K562 (cell line): Measurements from ENCODE around the gene SF3B4. TPM values are rescaled to one million over a fixed set of nuclear protein-coding genes. Genes with fewer than 3 reads are reported as not detected.
A peak's percentile ranks its signal among the peaks of the same experiment; 100 is the strongest.

ENCODE experiments used
- CBX1 ChIP-seq: sonication (generic); IDR thresholded peaks from 2 replicates; pipeline ENCODE4 v1.6.1; 2016; ENCODE audit warnings: antibody characterized with exemption, low read depth, mild to moderate bottlenecking
- CBX8 ChIP-seq: fragments of 200-600 bp; sonication (generic); IDR thresholded peaks from 2 replicates; pipeline ENCODE4 v1.6.1; 2012; ENCODE audit warnings: borderline replicate concordance, mixed run types, low read depth, mild to moderate bottlenecking, moderate library complexity, mixed read lengths, low read length, control low read depth, inconsistent platforms; ENCODE audit not compliant: poor library complexity, severe bottlenecking; ENCODE audit errors: extremely low read depth
- CREM ChIP-seq: IDR thresholded peaks from 2 replicates; pipeline ENCODE4 v1.6.1; 2014; ENCODE audit warnings: antibody characterized with exemption, low read depth
- ETS2 ChIP-seq: IDR thresholded peaks from 2 replicates; pipeline ENCODE4 v1.6.1; 2016; ENCODE audit warnings: borderline replicate concordance, missing genetic modification characterization, mild to moderate bottlenecking, moderate library complexity, missing compliant biosample characterization; ENCODE audit not compliant: poor library complexity, severe bottlenecking
- ETV6 ChIP-seq, 3 experiments: fragments of 150-350 bp in 1 of 3; sonication (generic) in 1 of 3; formaldehyde crosslinking in 1 of 3; IDR thresholded peaks; 2 replicates each; pipeline versions ENCODE4 v1.6.1 to v1.8.0; 2014 to 2022; ENCODE audit warnings: borderline replicate concordance in 2 of 3, low read depth in 2 of 3, antibody characterized with exemption in 1 of 3, low read length in 1 of 3, mild to moderate bottlenecking in 1 of 3, missing genetic modification reagents in 1 of 3
- FOS ChIP-seq: IDR thresholded peaks from 3 replicates; pipeline ENCODE4 v1.6.1; 2011; ENCODE audit not compliant: insufficient read length; ENCODE audit errors: extremely low read depth
- HNRNPUL1 ChIP-seq: fragments of 200-400 bp; formaldehyde crosslinking; IDR thresholded peaks from 2 replicates; pipeline ENCODE4 v1.6.1; 2017; ENCODE audit warnings: low read length
- HOXB6 ChIP-seq: fragments of 250-450 bp; sonication (Bioruptor Pico); IDR thresholded peaks from 2 replicates; pipeline ENCODE4 v1.5.1; 2022; ENCODE audit warnings: mild to moderate bottlenecking, borderline replicate concordance
- MYBL2 ChIP-seq, 2 experiments: fragments of 450-650 bp in 1 of 2; sonication (generic) in 1 of 2; formaldehyde crosslinking in 1 of 2; IDR thresholded peaks; 2 replicates each; pipeline versions ENCODE4 v1.6.1 to v1.8.1; 2017 to 2022; ENCODE audit warnings: borderline replicate concordance in 1 of 2, inconsistent platforms in 1 of 2, low read depth in 1 of 2, mild to moderate bottlenecking in 1 of 2, missing genetic modification reagents in 1 of 2, moderate library complexity in 1 of 2
- PHTF2 ChIP-seq: fragments of 250-450 bp; sonication (Bioruptor Pico); IDR thresholded peaks from 2 replicates; pipeline ENCODE4 v1.5.0; 2021; ENCODE audit warnings: mild to moderate bottlenecking
- SMARCB1 ChIP-seq: IDR thresholded peaks from 2 replicates; pipeline ENCODE4 v1.6.1; 2011; ENCODE audit warnings: improper control_type of control experiment, low read depth; ENCODE audit not compliant: insufficient read length
- TAF15 ChIP-seq: fragments of 200-400 bp; formaldehyde crosslinking; IDR thresholded peaks from 2 replicates; pipeline ENCODE4 v1.6.1; 2017; ENCODE audit warnings: mild to moderate bottlenecking, low read depth, low read length, moderate library complexity
- TARDBP ChIP-seq: fragments of 450-650 bp; IDR thresholded peaks from 2 replicates; pipeline ENCODE4 v1.6.1; 2016
- TCF3 ChIP-seq: sonication (generic); formaldehyde crosslinking; IDR thresholded peaks from 2 replicates; pipeline ENCODE4 v1.4.0; 2020; ENCODE audit warnings: mild to moderate bottlenecking, missing genetic modification reagents
- ZNF431 ChIP-seq: sonication (generic); formaldehyde crosslinking; IDR thresholded peaks from 2 replicates; pipeline ENCODE4 v1.8.0; 2022; ENCODE audit warnings: mild to moderate bottlenecking, missing genetic modification reagents
- ZNF785 ChIP-seq: fragments of 250-450 bp; sonication (Bioruptor Pico); IDR thresholded peaks from 2 replicates; pipeline ENCODE4 v1.4.0; 2020; ENCODE audit warnings: mild to moderate bottlenecking
- polyA plus RNA-seq, 8 experiments: library from polyadenylated mRNA; depleted of rRNA in 4 of 8; stranded (reverse) in 5 of 8; unstranded in 3 of 8; fragments of >200 nt; fragmentation: Nextera tagmentation in 2 of 8; fragmentation: Illumina TruSeq in 1 of 8; extraction: Ambion mirVana in 2 of 8; extraction: Trizol in 1 of 8; gene quantifications; 2 replicates each; pipeline versions ENCODE4 v1.2.1 to v1.2.3, GENCODE V29; 2011 to 2014; ENCODE audit warnings: inconsistent platforms in 1 of 8, missing spikeins in 1 of 8
- total RNA-seq, 7 experiments: library from RNA; depleted of rRNA in 6 of 7; stranded (reverse); fragments of >200 nt in 6 of 7; fragmentation: Illumina TruSeq in 2 of 7; extraction: Trizol in 2 of 7; gene quantifications; 2 replicates each; pipeline versions ENCODE4 v1.2.1 to v1.2.3, GENCODE V29; 2011 to 2021; ENCODE audit warnings: low replicate concordance in 1 of 7
- TF ChIP-seq, protein P1 (sequence below), 2 experiments: fragments of 450-650 bp; IDR thresholded peaks; 2 replicates each; pipeline ENCODE4 v1.6.1; 2018; ENCODE audit warnings: mild to moderate bottlenecking in 2 of 2, low read depth in 1 of 2; ENCODE audit not compliant: partially characterized antibody in 2 of 2
- TF ChIP-seq, protein P2 (sequence below): fragments of 250-450 bp; sonication (Bioruptor Pico); IDR thresholded peaks from 2 replicates; pipeline ENCODE4 v1.4.0; 2020; ENCODE audit warnings: borderline replicate concordance
- TF ChIP-seq, protein P3 (sequence below): sonication (generic); formaldehyde crosslinking; IDR thresholded peaks from 2 replicates; pipeline ENCODE4 v1.5.0; 2020; ENCODE audit warnings: missing genetic modification reagents

The SF3B4 gene
- total and polyA plus RNA-seq, 9 of the 15 experiments (the other 6 are each of a cell fraction or from before 2014, with no cell fraction given), result 3.0 to 88.0 (median 26.1) TPM

DNA sequence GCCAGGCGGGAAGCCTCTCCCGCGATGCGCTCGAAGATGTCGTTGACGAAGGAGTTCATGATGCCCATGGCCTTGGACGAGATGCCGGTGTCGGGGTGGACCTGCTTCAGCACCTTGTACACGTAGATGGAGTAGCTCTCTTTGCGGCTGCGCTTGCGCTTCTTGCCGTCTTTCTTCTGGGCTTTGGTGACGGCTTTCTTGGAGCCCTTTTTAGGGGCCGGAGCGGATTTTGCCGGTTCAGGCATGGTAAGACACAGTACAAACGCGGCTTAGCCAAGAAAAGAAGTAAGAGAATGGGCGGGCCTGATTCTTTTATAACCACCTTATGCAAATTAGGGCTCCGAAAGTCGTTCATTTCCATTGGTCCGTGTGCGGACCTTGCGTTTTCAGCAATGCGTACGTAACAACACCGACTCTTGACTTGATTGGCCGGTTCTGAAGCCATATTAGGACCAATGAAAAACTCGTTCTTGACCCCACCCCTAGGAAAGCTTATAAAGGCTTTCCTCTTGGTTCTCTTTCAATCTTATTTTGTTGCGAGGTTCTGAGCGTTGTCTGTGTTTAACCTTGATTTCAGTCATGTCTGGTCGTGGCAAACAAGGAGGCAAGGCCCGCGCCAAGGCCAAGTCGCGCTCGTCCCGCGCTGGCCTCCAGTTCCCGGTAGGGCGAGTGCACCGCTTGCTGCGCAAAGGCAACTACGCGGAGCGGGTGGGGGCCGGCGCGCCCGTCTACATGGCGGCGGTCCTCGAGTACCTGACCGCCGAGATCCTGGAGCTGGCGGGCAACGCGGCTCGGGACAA lies 41.0 kb downstream of the SF3B4 start (continued):
- TF ChIP-seq, protein P1, sequence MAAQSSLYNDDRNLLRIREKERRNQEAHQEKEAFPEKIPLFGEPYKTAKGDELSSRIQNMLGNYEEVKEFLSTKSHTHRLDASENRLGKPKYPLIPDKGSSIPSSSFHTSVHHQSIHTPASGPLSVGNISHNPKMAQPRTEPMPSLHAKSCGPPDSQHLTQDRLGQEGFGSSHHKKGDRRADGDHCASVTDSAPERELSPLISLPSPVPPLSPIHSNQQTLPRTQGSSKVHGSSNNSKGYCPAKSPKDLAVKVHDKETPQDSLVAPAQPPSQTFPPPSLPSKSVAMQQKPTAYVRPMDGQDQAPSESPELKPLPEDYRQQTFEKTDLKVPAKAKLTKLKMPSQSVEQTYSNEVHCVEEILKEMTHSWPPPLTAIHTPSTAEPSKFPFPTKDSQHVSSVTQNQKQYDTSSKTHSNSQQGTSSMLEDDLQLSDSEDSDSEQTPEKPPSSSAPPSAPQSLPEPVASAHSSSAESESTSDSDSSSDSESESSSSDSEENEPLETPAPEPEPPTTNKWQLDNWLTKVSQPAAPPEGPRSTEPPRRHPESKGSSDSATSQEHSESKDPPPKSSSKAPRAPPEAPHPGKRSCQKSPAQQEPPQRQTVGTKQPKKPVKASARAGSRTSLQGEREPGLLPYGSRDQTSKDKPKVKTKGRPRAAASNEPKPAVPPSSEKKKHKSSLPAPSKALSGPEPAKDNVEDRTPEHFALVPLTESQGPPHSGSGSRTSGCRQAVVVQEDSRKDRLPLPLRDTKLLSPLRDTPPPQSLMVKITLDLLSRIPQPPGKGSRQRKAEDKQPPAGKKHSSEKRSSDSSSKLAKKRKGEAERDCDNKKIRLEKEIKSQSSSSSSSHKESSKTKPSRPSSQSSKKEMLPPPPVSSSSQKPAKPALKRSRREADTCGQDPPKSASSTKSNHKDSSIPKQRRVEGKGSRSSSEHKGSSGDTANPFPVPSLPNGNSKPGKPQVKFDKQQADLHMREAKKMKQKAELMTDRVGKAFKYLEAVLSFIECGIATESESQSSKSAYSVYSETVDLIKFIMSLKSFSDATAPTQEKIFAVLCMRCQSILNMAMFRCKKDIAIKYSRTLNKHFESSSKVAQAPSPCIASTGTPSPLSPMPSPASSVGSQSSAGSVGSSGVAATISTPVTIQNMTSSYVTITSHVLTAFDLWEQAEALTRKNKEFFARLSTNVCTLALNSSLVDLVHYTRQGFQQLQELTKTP (IDR thresholded peaks at IDR 0.05; ENCODE audit: low read depth in 1 of 2, partially characterized antibody in 2 of 2), result peak; percentile 62 to 74
- TF ChIP-seq ETV6 (IDR thresholded peaks at IDR 0.05; ENCODE audit: borderline replicate concordance in 1 of 2, low read depth in 2 of 2, low read length in 1 of 2) (no peak), ETV6 (CRISPR knock-in tag; IDR thresholded peaks at IDR 0.05; ENCODE audit: borderline replicate concordance) (0 out of 2 replicates have a peak, but pooled peaks have one; percentile 64), CBX8 (no peak), PHTF2 (CRISPR knock-in tag) (peak; percentile 63; the same call in 1 of the 2 replicates), ZNF785 (CRISPR knock-in tag) (no peak), TCF3 (CRISPR knock-in tag) (no peak), CREM (peak; percentile 71), SMARCB1 (no peak), ETS2 (tag) (no peak), HNRNPUL1 (no peak), CBX1 (peak; percentile 99), HOXB6 (no peak; the same call in 1 of the 2 replicates), ZNF431 (CRISPR knock-in tag) (no peak; the same call in 1 of the 2 replicates), TAF15 (no peak; the same call in 1 of the 2 replicates), MYBL2 (IDR thresholded peaks at IDR 0.05; ENCODE audit: low read depth) (no peak), MYBL2 (CRISPR knock-in tag; IDR thresholded peaks at IDR 0.05; ENCODE audit: borderline replicate concordance) (no peak), TARDBP (peak; percentile 20; the same call in 1 of the 2 replicates), FOS (peak; percentile 89)
- TF ChIP-seq, protein P2, sequence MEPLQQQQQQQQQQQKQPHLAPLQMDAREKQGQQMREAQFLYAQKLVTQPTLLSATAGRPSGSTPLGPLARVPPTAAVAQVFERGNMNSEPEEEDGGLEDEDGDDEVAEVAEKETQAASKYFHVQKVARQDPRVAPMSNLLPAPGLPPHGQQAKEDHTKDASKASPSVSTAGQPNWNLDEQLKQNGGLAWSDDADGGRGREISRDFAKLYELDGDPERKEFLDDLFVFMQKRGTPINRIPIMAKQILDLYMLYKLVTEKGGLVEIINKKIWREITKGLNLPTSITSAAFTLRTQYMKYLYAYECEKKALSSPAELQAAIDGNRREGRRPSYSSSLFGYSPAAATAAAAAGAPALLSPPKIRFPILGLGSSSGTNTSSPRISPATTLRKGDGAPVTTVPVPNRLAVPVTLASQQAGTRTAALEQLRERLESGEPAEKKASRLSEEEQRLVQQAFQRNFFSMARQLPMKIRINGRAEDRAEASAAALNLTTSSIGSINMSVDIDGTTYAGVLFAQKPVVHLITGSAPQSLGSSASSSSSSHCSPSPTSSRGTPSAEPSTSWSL, result no peak
- TF ChIP-seq, protein P3, sequence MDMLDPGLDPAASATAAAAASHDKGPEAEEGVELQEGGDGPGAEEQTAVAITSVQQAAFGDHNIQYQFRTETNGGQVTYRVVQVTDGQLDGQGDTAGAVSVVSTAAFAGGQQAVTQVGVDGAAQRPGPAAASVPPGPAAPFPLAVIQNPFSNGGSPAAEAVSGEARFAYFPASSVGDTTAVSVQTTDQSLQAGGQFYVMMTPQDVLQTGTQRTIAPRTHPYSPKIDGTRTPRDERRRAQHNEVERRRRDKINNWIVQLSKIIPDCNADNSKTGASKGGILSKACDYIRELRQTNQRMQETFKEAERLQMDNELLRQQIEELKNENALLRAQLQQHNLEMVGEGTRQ (CRISPR knock-in tag), result no peak
